ENCODE results near the gene CCL1.

Gene CCL1

DNA sequence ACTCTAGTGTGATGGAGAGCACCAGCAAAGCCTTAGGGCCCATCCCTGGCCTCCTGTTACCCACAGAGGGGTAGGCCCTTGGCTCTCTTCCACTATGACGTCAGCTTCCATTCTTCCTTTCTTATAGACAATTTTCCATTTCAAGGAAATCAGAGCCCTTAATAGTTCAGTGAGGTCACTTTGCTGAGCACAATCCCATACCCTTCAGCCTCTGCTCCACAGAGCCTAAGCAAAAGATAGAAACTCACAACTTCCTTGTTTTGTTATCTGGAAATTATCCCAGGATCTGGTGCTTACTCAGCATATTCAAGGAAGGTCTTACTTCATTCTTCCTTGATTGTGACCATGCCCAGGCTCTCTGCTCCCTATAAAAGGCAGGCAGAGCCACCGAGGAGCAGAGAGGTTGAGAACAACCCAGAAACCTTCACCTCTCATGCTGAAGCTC is 44.0 kb downstream of the CCL1 start, which contains the start of gene CCL8:
TSS of gene CCL8 (plus strand) at position 397 of the 445 bp plus-strand sequence. CDS start 67 bp downstream, outside the sequence.
- Histone ChIP-seq H3K27ac (ENCODE audit: low read depth, low read length) (no peak within 1 kb of the TSS), H3K27me3 (ENCODE audit: insufficient read depth, low read length) (no peaks in the 10 kb centered on the region), H3K36me3 (ENCODE audit: insufficient read depth, low read length) (no peaks in the 10 kb centered on the region), H3K9ac (ENCODE audit: low read depth, low read length) (no peak within 1 kb of the TSS), H3K9me3 (ENCODE audit: insufficient read depth, low read depth, low read length) (no peaks in the 10 kb centered on the region), H3K4me3 (ENCODE audit: low read length) (no peak within 1 kb of the TSS), H3K4me1 (ENCODE audit: insufficient read depth, low read length) (no peaks in the 10 kb centered on the region)
- 93% methylated on average over 2 of the region's 2 CpGs for WGBS

DNA sequence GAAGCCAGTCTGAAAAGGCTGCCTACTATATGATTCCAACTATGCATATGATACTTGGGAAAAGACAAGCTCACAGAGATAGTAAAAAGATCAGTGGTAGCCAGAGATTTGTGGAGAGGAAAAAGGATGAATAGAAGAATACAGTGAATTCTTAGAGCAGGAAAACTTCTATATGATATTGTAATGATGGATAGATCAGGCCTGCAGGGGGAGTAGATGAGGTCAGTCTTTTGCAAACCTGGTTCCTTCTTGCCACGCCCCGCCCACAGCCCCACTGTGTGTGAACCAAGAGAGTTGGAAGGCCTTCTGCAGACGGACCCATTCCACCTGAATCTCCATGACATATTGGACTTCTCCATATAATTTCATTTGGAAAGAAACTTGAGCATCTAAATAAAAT is 44.6 kb downstream of the CCL1 start:
- H3K9me3 ChIP-seq (ENCODE audit: insufficient read depth, low read depth, low read length) = no peaks in the 10 kb centered on the region
- WGBS = 85% methylated on average over 2 of the region's 3 CpGs
- H3K9ac ChIP-seq (ENCODE audit: low read depth, low read length) = no peak overlapping the region
- H3K36me3 ChIP-seq (ENCODE audit: insufficient read depth, low read length) = no peaks in the 10 kb centered on the region
- H3K4me1 ChIP-seq (ENCODE audit: insufficient read depth, low read length) = no peaks in the 10 kb centered on the region
- H3K27ac ChIP-seq (ENCODE audit: low read depth, low read length) = no peak overlapping the region
- H3K27me3 ChIP-seq (ENCODE audit: insufficient read depth, low read length) = no peaks in the 10 kb centered on the region
- H3K4me3 ChIP-seq (ENCODE audit: low read length) = no peak overlapping the region

DNA sequence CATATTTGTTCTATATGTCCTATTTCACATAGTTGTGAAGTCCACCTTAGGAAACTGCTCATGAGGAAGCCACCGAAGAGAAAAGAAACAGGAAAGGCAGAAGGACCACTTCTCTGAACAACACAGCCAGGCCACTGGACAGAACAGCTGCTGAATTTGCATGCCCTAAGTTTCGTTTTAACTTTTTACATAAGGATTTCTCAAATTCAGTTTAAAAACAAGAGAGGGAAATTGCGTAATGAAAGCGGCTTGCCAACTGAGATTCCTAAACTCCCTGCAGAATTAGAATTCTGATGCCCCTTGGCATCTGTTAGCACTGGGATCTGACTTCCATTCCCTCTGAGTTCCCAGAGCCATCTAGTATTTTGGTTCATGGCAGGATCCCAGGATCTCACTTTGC is 48.8 kb downstream of the CCL1 start:
- Histone ChIP-seq H3K36me3 (ENCODE audit: insufficient read depth, low read length) (no peaks in the 10 kb centered on the region), H3K9me3 (ENCODE audit: insufficient read depth, low read depth, low read length) (no peaks in the 10 kb centered on the region), H3K9ac (ENCODE audit: low read depth, low read length) (no peak overlapping the region), H3K4me1 (ENCODE audit: insufficient read depth, low read length) (no peaks in the 10 kb centered on the region), H3K27me3 (ENCODE audit: insufficient read depth, low read length) (no peaks in the 10 kb centered on the region), H3K27ac (ENCODE audit: low read depth, low read length) (no peak overlapping the region), H3K4me3 (ENCODE audit: low read length) (no peak overlapping the region)
- 93% methylated on average over 4 of the region's 4 CpGs for WGBS

DNA sequence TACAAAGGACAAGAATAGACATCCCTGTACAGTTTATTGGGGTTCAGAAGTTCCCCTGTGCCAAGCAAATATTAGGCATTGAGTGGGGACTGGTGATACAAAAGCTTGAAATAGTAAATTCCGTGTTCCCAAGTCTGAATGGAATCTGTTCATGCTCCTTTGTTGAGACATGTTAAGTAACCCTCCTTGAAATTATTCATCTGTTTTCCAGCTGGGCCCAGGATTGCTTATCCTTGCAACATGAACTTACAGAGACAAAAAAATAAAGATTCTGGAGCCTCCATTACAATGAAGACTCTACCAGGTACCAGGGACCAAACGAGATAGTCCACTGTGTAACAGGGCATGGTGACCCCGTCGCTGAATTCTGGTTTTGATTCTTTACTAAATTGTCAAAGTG is 49.9 kb downstream of the CCL1 start:
- no peak overlapping the region for H3K4me3 ChIP-seq (ENCODE audit: low read length)
- H3K27me3 ChIP-seq (ENCODE audit: insufficient read depth, low read length) = no peaks in the 10 kb centered on the region
- H3K36me3 ChIP-seq (ENCODE audit: insufficient read depth, low read length) = no peaks in the 10 kb centered on the region
- WGBS = 91% methylated on average over 4 of the region's 4 CpGs
- H3K27ac ChIP-seq (ENCODE audit: low read depth, low read length) = no peak overlapping the region
- no peaks in the 10 kb centered on the region for H3K4me1 ChIP-seq (ENCODE audit: insufficient read depth, low read length)
- H3K9me3 ChIP-seq (ENCODE audit: insufficient read depth, low read depth, low read length) = no peaks in the 10 kb centered on the region
- H3K9ac ChIP-seq (ENCODE audit: low read depth, low read length) = no peak overlapping the region

DNA sequence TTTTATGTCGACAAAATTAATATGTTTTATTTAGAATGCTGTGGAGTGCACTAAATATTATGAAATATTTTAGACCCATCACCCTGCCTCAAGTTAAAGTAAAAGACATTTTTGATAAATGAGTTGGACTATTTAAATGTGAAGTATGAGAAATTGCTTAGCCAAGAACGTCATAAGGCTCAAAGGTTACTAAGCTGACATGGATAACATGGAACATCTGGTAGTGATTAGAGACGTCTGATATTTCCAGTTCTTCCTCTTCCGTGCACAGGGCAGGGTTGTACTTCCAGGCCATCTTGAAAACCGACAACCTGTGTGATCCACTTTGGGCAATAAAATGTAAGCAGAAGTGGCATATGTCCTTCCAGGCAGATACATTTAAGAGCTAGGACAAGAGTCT is 51.0 kb downstream of the CCL1 start:
- 69% methylated on average over 4 of the region's 5 CpGs for WGBS
- no peak overlapping the region for H3K4me3 ChIP-seq (ENCODE audit: low read length)

DNA sequence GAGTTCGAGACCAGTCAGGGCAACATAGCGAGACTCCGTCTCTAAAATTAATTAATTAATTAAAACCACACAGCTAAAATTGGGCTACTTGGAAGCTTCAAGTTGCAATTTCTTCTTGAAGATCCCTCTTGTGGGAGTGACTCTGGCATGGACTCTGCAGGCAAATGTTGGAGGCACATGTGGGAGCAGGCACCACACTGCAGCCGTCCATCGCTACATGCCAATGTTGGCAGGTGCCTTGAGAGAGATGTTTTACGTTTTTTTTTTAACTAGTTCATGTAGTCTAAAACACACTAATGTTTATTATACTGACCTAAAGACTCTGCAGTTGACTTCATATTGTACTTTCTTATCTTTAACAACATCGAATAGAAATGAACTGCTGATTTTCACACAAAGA is 51.7 kb downstream of the CCL1 start:
- H3K27ac ChIP-seq (ENCODE audit: low read depth, low read length) = no peak overlapping the region
- no peak overlapping the region for H3K4me3 ChIP-seq (ENCODE audit: low read length)
- no peaks in the 10 kb centered on the region for H3K4me1 ChIP-seq (ENCODE audit: insufficient read depth, low read length)
- H3K9ac ChIP-seq (ENCODE audit: low read depth, low read length) = no peak overlapping the region
- H3K36me3 ChIP-seq (ENCODE audit: insufficient read depth, low read length) = no peaks in the 10 kb centered on the region
- no peaks in the 10 kb centered on the region for H3K9me3 ChIP-seq (ENCODE audit: insufficient read depth, low read depth, low read length)
- H3K27me3 ChIP-seq (ENCODE audit: insufficient read depth, low read length) = no peaks in the 10 kb centered on the region
- WGBS = 87% methylated on average over 6 of the region's 7 CpGs

More for the DNA sequence above, 51.0 kb downstream of the CCL1 start:
- no peak overlapping the region for H3K9ac ChIP-seq (ENCODE audit: low read depth, low read length)
- H3K27ac ChIP-seq (ENCODE audit: low read depth, low read length) = no peak overlapping the region
- H3K27me3 ChIP-seq (ENCODE audit: insufficient read depth, low read length) = no peaks in the 10 kb centered on the region
- no peaks in the 10 kb centered on the region for H3K4me1 ChIP-seq (ENCODE audit: insufficient read depth, low read length)
- no peaks in the 10 kb centered on the region for H3K36me3 ChIP-seq (ENCODE audit: insufficient read depth, low read length)
- no peaks in the 10 kb centered on the region for H3K9me3 ChIP-seq (ENCODE audit: insufficient read depth, low read depth, low read length)

All from HUES64 (cell line).